GM08714 (cell line): ENCODE measurements around the gene SERTM2.

ENCODE experiments used
- H3K4me3 ChIP-seq: fragments of 200-500 bp; sonication (Bioruptor generic); 2 replicates; pipeline ENCODE4 v1.5.1; 2014; ENCODE audit warnings: mild to moderate bottlenecking, low read length, inconsistent platforms
- ZNF274 ChIP-seq: IDR thresholded peaks from 2 replicates; pipeline ENCODE4 v1.6.1; 2012; ENCODE audit warnings: mild to moderate bottlenecking, low read depth, low read length

Gene SERTM2

DNA sequence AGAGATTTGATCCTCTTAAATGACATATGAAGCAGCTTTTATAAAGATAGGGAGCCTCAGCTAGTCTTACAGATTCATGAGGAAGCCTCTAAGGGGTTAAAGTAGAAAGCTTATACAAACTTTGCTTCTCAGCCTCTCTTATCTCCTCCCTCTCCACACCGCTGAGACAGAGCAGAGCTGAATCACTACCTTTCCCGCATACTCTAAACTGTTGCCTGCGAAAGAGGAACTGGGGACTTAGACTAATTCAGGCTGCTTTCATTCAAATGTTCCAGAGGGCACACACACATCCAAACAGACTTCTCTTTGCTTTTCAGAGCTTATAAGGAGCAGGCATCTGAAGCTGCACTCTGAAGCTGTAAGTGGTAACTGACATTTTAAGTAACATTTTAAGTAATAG, at the start of gene SERTM2:
TSS of gene SERTM2 (plus strand) at position 169 of the 400 bp plus-strand sequence. CDS start 7,213 bp downstream, outside the sequence.
- TF ChIP-seq ZNF274 = no peak
- no peak within 1 kb of the TSS for H3K4me3 ChIP-seq

DNA sequence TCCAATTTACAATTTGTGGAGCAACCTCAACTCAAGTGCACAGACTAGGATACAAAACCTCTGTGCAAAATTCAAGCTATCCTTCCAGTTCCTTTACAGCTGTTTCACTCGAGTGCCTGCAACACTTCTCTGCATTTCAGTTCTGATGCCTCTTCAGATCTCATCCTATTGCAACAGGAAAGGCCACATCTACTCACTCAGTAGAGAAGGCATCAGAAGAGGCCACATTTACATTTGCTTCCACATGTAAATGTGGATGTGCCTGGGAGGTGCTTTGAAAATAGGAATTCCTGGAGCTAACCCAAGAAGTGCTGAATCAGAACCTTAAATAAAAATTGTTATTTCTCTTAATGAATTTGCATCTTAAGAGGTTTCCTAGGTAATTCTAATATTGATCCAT, 45.8 kb upstream of the SERTM2 start:
- H3K4me3 ChIP-seq = no peak overlapping the region

DNA sequence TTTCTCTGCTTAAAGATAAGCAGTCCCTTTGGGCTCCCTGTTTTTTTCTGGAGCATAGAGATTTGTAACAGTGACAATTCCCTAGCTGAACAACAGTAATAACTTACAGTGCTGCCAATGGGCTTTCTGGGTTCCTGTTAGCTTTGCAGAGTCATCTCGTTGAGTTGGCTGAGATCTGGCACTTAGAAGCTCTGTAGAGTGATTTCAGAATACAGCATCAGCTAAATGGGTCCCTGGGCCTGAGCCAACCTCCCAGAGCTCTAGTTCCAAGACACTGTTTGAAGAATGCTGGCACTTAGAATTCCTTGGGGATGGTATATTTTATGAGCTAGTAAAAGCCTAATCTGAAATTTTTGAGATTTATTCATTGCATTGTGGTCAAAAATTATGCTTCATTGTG, 43.5 kb upstream of the SERTM2 start:
- no peak for TF ChIP-seq ZNF274
- no peak overlapping the region for H3K4me3 ChIP-seq

More for the DNA sequence above, 45.8 kb upstream of the SERTM2 start:
- no peak for TF ChIP-seq ZNF274

DNA sequence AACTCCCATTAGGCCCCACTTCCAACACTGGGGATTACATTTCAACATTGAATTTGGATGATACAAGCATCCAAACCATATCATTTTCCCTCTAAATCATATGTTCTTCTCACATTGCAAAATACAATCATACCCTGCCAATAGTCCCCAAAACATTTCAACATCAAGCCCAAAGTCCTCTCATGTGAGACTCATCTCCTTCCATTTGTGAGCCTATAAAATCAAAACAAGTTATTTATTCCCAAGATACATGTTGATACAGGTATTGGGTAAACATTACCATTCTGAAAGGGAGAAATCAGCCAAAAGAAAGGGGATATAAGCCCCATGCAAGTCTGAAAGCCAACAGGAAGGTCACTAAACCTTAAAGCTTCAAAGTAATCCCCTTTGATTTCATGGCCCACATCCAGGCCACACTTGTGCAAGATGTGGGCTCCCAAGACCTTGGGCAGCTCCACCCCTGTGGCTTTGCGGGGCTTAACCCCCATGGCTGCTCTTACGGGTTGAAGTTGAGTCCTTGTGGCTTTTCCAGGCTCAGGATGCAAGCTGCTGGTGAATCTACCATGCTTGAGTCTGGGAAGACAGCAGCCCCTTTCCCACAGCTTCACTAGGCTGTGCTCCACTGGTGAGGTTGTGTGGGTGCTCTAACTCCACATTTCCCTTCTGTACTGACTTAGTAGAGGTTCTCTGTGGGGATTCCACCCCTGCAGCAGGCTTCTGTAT, 40.6 kb upstream of the SERTM2 start:
- H3K4me3 ChIP-seq = no peak overlapping the region
- no peak for TF ChIP-seq ZNF274

DNA sequence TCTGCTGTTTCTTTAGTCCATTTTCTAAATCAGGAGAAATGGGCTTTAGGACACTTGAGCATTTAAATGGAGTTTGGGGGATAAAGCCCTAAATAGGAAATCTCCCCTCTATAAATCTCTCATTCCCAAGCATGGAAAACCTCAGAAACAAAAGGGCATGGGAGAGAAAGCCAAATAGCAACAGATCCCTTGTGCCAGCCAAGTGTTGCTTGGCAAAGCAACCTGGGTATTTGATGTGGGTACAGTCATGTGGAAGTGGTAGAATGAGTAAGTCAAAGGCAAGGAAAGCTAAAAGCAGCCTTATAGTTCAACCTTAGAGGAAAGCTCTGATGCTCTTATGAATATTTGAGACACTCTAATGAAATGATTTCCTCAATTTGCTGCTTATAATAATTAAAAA, 29.5 kb upstream of the SERTM2 start:
- no peak overlapping the region for H3K4me3 ChIP-seq
- TF ChIP-seq ZNF274 = no peak

DNA sequence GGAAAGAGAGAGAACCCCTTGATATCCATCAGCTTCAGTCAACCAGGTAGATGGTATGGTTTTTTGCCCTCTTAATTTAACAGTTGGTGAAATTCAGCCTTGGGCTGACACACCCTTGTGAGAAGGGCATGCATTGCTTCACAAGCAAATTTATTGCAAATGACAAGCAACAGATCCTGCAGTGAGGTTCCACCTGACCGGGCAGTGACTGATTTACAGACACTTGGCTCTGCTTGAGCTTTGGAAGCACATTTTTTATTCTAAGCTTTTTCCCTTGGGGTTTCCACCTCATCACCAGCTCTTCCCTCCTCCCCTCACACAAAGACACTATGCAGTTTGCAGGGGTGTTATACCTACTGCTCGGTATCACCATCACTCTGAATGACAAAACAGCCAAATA, 28.3 kb upstream of the SERTM2 start:
- no peak for TF ChIP-seq ZNF274
- no peak overlapping the region for H3K4me3 ChIP-seq

DNA sequence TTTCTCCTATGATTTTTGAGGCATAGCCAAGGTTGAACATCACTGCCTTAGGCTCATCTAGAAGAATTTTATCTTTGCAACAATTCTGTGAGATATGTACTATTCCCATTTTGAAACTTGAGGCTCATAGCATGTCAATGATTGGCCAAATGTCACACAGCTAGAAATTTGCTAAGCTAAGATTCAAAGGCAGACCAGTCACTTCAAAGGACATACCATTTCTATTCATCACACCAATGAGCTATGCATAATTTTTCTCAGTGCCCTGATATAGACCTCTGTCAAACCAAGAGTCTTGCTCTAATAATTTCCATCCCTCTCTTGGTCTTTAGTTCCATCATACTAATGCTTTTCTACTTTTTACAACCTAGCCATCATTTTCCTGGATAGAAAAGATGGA, 27.6 kb upstream of the SERTM2 start:
- no peak for TF ChIP-seq ZNF274
- no peak overlapping the region for H3K4me3 ChIP-seq

DNA sequence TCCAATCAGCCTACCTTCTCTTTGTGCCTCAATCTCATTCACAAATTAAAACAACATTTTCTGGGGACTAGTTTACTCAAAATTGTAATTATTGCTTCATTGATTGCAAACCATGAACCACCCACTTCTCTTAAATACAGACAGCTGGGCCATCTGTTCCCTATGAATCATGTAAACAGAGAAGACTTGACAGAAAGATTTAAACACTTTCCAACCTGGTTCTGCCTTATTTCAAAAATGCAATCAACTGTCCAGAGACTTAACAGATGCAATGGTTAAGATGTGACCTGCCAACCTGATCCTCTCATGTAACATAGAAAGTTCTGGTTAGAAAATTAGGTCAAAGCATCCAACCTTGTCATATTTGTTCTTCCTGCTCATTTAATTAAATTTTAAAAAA, 20.8 kb upstream of the SERTM2 start:
- no peak overlapping the region for H3K4me3 ChIP-seq
- no peak for TF ChIP-seq ZNF274

DNA sequence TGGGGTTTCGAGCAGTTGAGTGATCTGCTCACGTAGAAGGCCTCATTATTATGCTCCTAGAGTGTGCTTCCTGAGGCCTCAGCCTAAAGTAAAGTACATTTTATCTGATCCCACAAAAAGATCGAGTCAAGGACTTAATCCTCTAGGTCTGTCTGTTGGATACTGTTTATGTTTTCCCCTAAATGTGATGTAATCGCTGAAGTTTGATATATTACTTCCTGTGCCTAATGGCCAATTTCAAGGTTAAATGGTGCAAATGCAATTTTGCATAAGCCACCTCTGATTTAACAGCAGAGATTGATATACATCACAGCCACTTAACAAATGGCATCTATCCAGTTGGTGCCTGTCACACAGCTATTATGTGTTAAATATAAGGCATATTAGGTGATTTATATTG, 19.4 kb upstream of the SERTM2 start:
- TF ChIP-seq ZNF274 = no peak

DNA sequence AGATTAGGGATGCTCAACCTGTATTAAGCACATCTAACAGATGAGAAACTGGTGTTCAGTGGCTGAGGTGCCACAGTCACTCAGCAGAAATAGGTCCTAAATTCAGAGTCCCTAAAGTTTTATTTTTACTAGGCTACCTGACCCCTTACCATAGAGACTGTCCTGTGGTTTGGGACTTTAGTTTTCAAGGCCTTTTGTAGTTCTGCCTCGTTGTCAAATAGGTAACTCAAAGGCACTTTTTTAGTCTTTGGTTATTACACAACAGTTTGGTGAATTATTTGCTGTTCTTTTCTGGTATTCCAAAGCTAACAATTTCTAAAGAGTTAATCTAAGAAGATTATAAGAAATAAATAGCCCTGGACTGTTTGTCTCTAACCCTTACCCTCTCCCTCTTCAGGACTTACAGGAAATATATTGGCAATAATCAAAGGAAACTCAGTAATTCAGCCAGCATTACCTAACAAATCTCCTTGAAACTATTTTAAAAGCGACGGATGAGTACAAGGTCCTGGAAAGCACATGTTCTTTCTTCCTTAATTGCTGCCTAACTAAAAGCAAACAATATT, 12.8 kb upstream of the SERTM2 start:
- no peak for TF ChIP-seq ZNF274
- no peak overlapping the region for H3K4me3 ChIP-seq

More for the DNA sequence above, 19.4 kb upstream of the SERTM2 start:
- H3K4me3 ChIP-seq = no peak overlapping the region

DNA sequence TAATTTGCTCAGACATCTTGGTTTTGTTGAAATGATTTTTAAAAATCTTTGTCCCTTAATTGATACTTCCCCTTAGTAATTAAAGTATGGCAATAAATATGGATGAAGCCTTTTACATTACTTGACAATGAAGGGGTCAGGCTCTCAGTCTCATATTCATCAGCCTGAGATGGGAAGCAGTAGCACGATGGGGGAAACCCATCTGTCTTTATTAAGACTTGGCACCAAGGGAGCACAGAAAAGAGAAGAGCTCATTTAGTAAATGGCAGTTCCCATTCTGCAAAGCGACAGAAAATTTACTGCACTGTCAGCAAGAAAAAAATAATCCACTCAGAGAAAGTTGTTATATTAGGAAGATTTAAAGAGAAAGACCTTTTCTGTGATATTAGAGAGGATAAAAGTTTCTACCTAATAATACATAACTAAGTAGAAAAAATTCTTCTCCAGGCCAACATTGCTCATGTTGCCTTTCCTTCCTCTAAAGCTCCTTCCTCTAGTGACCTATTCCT, 7.9 kb upstream of the SERTM2 start:
- no peak overlapping the region for H3K4me3 ChIP-seq
- no peak for TF ChIP-seq ZNF274

DNA sequence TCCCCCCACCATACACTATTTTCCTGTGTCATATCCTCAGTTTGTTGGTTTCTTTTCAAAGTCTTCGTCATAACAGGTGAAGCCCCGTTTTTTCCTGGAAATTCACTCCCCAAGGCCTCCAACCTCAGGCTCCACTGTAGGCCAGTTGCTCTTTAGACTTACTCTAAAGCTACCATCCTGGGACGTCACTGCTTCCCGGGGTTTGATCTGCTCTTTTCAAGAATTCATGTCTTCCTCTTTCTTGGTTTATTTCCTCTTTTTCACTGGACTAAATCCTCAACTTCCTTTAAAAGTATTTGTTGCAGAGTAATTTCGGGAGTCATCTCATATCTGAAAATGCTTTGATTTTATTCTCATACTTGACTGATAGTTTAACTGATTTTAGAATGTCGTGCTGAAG, 6.5 kb upstream of the SERTM2 start:
- TF ChIP-seq ZNF274 = no peak
- H3K4me3 ChIP-seq = no peak overlapping the region

DNA sequence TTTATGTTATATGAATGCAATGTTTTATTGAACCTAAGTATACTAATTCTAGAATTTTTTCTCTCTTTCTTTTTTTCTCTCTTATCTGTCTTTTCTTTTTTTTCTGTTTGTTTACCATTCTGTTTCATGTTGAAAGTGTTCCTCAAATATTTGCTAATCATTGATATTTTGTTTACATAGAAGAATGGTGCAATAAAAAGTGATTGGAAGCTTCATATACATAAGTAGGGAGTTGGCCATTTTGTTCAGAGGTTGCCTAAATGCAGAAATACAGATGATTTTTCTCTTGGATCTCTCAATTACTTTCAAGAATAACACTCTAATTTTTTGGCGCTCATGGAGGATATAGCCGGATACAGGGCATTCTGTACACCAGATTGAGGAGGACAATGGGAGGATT, 5.7 kb upstream of the SERTM2 start:
- no peak for TF ChIP-seq ZNF274

DNA sequence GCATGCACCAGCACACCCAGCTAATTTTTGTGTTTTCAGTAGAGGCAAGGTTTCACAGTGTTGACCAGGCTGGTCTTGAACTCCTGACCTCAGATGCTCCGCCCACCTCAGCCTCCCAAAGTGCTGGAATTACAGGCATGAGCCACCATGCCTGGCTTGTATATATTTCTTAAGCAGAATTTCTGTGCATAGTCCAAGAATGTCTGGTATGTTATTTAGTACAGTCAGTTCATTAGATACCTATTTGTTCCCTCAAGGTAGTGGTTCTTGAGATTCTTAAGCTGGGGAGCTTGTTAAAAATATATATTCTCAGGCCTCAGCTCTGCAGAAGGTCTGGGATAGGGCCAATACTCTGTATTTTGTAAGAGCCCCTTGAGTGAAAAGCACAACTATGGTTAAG, 4.6 kb upstream of the SERTM2 start:
- H3K4me3 ChIP-seq = no peak overlapping the region
- no peak for TF ChIP-seq ZNF274

More for the DNA sequence above, 5.7 kb upstream of the SERTM2 start:
- H3K4me3 ChIP-seq = no peak overlapping the region

DNA sequence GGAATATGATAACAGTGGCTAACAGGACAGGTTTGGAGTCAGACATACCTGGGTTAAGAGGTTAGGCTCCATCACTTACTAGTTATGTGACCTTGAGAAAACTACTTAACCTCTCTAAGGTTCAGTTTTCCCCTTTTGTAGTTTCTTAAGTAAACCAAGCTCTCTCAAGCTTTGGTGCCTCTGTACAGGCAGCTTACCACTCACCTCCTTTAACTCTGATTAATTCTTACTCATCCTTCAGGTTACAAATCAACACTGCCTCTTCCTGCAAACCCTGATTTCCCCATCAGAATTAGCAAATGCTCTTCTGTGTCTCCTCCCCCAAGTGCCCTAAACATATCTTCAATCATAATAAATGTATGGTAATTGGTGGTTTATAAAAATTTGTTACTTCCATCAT, 3.5 kb upstream of the SERTM2 start:
- no peak for TF ChIP-seq ZNF274

More for the DNA sequence above, 3.5 kb upstream of the SERTM2 start:
- H3K4me3 ChIP-seq = no peak overlapping the region
